ENCODE measurements around the gene FGFRL1. TPM values are rescaled to one million over a fixed set of nuclear protein-coding genes. Genes with fewer than 3 reads are reported as not detected.

FGFRL1 gene
- polyA plus RNA-seq, 1 donor (not counting 4 experiments of a cell fraction or from before 2014, with no cell fraction given): 2.8 TPM

GRCh38 chr4:992297-993110, 18.9 kb upstream of the FGFRL1 start:
- Histone ChIP-seq H3K27ac (ENCODE audit: control insufficient read depth, insufficient read depth, low read length) (no peak overlapping the region), H3K79me2 (ENCODE audit: control insufficient read depth, insufficient read depth, low read length) (no peaks in the 10 kb centered on the region), H3K4me2 (ENCODE audit: control insufficient read depth, extremely low read depth, insufficient read depth, low read depth, low read length) (peak overlapping the region; percentile 17), H3K27me3 (ENCODE audit: control insufficient read depth, extremely low read depth, insufficient read depth, low read length) (peaks cover 15% of the 10 kb centered on the region), H3K9me1 (ENCODE audit: control insufficient read depth, extremely low read depth, insufficient read depth, low read length) (no peaks in the 10 kb centered on the region), H3K36me3 (ENCODE audit: control insufficient read depth in 2 of 2, extremely low read depth in 1 of 2, insufficient read depth in 2 of 2, low read length in 2 of 2) (no peaks in the 10 kb centered on the region), H3K9ac (ENCODE audit: control insufficient read depth, extremely low read depth, insufficient read depth, low read length) (no peak overlapping the region), H4K20me1 (ENCODE audit: control insufficient read depth, extremely low read depth, insufficient read depth, low read length) (no peaks in the 10 kb centered on the region), H3K4me3 (ENCODE audit: control insufficient read depth in 2 of 3, extremely low read depth in 1 of 3, insufficient read depth in 2 of 3, low read depth in 1 of 3, low read length in 3 of 3) (no peak overlapping the region), H3K4me1 (ENCODE audit: control insufficient read depth, extremely low read depth, insufficient read depth, low read length) (peaks cover 2% of the 10 kb centered on the region), H2AFZ (ENCODE audit: control insufficient read depth, low read length) (no peak overlapping the region), H3K9me3 (ENCODE audit: control insufficient read depth, low read depth, low read length) (no peaks in the 10 kb centered on the region)
- FAIRE-seq (no peak), DNase-seq (ENCODE audit: low read depth, low spot score) (no peak)
- dilution Hi-C loops (cut with MboI; ENCODE audit: extremely low pct_ligation_motif_present, low sequenced_read_pairs): no loop called here
- TF ChIP-seq EZH2 (IDR thresholded peaks at IDR 0.05; ENCODE audit: low read length) (no peak), CTCF (optimal IDR thresholded peaks at IDR 0.05 in 1 of 3, IDR thresholded peaks at IDR 0.05 in 1 of 3, conservative IDR thresholded peaks at IDR 0.05 in 1 of 3; ENCODE audit: extremely low read depth in 1 of 3, insufficient read depth in 2 of 3, low read length in 3 of 3) (no peak)

GRCh38 chr4:993111-994029, 18.1 kb upstream of the FGFRL1 start, which contains the start of gene SLC26A1:
SLC26A1 (minus strand) TSS chr4:993404; CDS start chr4:991703, 1,701 bp downstream.
- no peaks in the 10 kb centered on the region for H3K9me1 ChIP-seq (ENCODE audit: control insufficient read depth, extremely low read depth, insufficient read depth, low read length)
- no peaks in the 10 kb centered on the region for H3K9me3 ChIP-seq (ENCODE audit: control insufficient read depth, low read depth, low read length)
- FAIRE-seq (no peak), DNase-seq (ENCODE audit: low read depth, low spot score) (no peak)
- no peak within 1 kb of the TSS for H2AFZ ChIP-seq (ENCODE audit: control insufficient read depth, low read length)
- H4K20me1 ChIP-seq (ENCODE audit: control insufficient read depth, extremely low read depth, insufficient read depth, low read length): no peaks in the 10 kb centered on the region
- no peaks in the 10 kb centered on the region for H3K4me1 ChIP-seq (ENCODE audit: control insufficient read depth, extremely low read depth, insufficient read depth, low read length)
- H3K79me2 ChIP-seq (ENCODE audit: control insufficient read depth, insufficient read depth, low read length): no peaks in the 10 kb centered on the region
- H3K27me3 ChIP-seq (ENCODE audit: control insufficient read depth, extremely low read depth, insufficient read depth, low read length): peaks cover 24% of the 10 kb centered on the region
- no peak within 1 kb of the TSS for H3K4me3 ChIP-seq (ENCODE audit: control insufficient read depth in 2 of 3, extremely low read depth in 1 of 3, insufficient read depth in 2 of 3, low read depth in 1 of 3, low read length in 3 of 3)
- no peak within 1 kb of the TSS for H3K9ac ChIP-seq (ENCODE audit: control insufficient read depth, extremely low read depth, insufficient read depth, low read length)
- peak within 1 kb of the TSS; percentile 17 for H3K4me2 ChIP-seq (ENCODE audit: control insufficient read depth, extremely low read depth, insufficient read depth, low read depth, low read length)
- no peak for TF ChIP-seq CTCF (optimal IDR thresholded peaks at IDR 0.05 in 1 of 3, IDR thresholded peaks at IDR 0.05 in 1 of 3, conservative IDR thresholded peaks at IDR 0.05 in 1 of 3; ENCODE audit: extremely low read depth in 1 of 3, insufficient read depth in 2 of 3, low read length in 3 of 3)
- TF ChIP-seq EZH2 (IDR thresholded peaks at IDR 0.05; ENCODE audit: low read length): no peak
- H3K36me3 ChIP-seq (ENCODE audit: control insufficient read depth in 2 of 2, extremely low read depth in 1 of 2, insufficient read depth in 2 of 2, low read length in 2 of 2): no peaks in the 10 kb centered on the region
- dilution Hi-C loops (cut with MboI; ENCODE audit: extremely low pct_ligation_motif_present, low sequenced_read_pairs): no loop called here
- H3K27ac ChIP-seq (ENCODE audit: control insufficient read depth, insufficient read depth, low read length): no peak within 1 kb of the TSS

Measured in keratinocyte (primary cell).